Iris pigment epithelial cell (primary cell): ENCODE measurements around the gene SPDYE6.
"Not testable (repeated sequence)": the region's sequence is repeated elsewhere in the genome, so short reads cannot be mapped to it uniquely, and the experiment has no call there.

ENCODE experiments used
- DNase-seq: peaks from one replicate; pipeline ENCODE4 v3.0.0-alpha.2; 2011; ENCODE audit warnings: low read depth

The SPDYE6 gene

DNA sequence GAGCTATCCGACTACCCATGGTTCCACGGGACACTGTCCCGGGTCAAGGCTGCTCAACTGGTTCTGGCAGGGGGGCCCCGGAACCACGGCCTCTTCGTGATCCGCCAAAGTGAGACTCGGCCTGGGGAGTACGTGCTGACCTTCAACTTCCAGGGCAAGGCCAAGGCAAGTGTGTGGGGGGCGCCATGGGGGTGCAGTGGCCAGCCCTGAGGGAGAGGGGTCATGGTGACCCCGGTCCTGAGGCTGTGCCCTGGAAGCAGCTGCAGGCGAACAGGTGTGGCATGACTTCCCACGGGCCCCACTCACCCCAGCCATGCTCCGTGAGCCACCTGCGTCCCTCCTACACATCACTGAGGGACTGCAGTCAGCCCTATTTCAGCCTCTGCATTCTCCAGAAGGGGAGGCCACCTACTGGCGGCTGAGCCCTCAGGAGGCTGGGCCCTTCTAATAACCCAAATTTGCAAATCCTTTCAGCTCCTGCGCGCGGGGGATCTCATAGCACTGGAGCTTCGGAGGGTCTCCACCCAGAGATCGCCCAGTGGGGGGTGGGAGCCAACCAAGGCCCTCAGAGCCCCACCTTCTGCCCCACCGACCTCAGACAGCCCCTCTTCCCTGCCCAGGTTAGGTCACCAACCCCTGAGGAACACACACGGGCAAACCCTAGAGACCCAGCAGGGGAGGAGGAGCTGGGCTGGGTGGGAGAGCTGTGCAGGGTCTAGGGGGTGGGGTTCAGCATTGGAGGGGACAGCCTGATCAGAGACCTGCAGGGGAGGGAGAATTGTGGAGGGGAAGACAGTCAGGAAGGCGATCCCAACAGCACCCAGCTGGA is 38.8 kb downstream of the SPDYE6 start:
- no peak for DNase-seq

GRCh38 chr7:102313997-102314780 is 42.1 kb downstream of the SPDYE6 start:
- no peak for DNase-seq

- no peak for DNase-seq
Measured at GRCh38 chr7:102312317-102312716, 43.9 kb downstream of the SPDYE6 start.

DNA sequence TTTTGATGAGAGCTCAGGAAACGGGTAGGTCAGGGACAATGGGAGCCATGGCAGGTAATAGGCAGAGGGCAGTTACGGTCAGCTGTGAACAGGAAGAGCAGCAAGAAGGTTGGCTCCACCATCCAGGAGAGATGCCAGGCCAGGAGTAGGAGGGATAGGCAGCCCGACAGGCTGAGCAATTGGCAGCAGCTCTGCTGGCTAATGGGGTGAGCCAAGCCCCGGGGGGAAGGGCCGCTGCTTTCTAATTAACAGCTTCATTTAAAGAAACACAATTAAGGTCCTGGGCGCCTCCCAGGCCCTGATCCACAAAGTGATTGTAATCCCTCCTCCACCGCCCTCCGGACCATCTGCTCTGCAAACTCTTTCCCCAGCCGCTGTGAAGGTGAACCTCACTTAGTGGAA is 45.8 kb downstream of the SPDYE6 start:
- DNase-seq = no peak

GRCh38 chr7:102306916-102307677 is 49.1 kb downstream of the SPDYE6 start:
- DNase-seq = peak; percentile 62

GRCh38 chr7:102305414-102306268 is 50.6 kb downstream of the SPDYE6 start:
- no peak for DNase-seq

DNA sequence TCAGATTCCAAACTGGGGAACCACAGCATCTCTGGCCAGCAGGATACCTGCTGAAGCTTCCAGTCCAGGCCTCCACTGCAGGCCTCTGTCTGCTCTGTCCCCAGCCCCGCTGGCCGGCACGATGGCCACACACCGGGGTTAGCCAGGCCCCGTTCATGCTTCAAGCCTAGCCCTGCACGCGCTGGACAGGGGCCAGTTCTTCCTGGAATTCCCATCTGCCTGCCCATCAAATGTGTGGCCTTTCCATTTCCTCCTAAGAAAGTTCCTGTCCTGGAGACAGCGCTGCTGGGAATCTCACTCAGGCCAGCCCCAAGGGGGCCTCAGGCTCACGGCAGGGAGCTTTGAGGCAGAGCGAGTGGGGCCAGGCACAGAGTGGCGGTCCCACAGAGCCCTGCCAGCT is 51.6 kb downstream of the SPDYE6 start:
- DNase-seq = no peak

DNA sequence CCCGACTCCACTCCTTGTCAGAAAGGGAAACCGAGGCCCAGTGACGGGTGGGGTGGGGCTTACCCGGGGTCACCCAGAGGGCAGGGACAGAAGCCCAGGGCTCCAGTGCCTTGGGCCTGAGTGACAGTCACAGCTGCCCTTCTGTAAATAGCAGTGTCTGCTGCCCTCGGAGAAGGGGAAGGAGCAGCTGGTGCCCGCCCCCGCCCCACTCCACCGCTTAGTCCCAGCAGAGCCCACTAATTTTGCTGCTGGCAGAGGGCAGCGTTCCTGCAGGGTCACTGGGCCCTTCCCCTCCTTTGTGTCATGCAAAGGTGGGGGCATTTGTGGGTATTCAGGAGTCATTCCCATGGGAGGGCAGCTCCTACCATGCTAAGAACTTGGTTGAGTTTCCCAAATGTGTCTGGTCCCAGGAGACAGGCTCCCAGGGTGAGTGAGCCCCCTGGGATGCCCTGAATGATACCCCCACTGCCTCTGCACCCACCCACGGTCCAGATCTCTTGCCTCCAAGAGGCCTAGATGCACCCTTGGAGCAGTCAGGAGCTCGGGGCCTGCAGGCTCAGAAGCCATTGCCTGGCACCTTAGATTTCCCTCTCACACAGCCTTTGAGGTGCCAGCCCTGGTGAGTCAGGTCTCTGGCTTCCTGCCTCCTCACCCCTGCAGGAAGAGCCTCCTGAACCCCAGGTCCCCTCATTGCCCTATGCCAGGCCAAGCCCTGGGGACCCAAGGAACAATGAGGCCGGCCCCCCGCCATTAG is 52.4 kb downstream of the SPDYE6 start:
- no peak for DNase-seq

DNA sequence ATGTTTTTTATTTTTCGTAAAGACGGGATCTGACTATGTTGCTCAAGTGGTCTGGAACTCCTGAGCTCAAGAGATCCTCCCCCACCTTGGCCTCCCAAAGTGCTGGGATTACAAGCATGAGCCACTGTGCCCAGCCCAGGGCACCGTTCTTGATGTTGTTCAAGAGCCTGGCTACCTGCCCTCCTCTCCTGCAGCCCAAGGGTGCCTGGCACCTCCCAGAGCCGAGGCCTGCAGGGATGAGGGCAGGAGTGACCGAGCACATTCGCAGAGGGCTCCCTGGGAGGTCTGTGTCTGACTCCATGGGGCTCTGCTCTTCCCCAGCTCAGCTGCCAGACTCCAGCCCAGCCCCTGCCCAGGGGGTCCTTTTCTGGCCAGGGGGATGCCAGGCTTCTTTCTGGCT is 54.2 kb downstream of the SPDYE6 start:
- no peak for DNase-seq

DNA sequence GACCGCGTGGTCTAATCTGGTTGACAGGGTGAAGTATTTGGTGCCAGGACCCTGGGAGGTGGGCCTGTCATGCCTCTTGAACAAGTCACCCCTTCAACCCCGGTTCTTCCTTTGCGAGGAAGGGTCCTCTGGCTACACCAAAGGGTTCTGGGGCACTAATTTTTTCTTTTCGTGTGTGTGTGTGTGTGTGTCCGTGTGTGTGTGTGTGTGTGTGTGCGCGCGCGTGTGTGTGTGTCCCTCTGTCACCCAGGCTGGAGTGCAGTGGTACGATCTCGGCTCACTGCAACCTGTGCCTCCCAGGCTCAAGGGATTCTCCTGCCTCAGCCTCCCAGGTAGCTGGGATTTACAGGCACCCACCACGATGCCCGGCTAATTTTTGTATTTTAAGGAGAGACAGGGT is 54.9 kb downstream of the SPDYE6 start:
- not testable (repeated sequence) for DNase-seq

GRCh38 chr7:102300643-102301221 is 55.5 kb downstream of the SPDYE6 start:
- no peak for DNase-seq

DNA sequence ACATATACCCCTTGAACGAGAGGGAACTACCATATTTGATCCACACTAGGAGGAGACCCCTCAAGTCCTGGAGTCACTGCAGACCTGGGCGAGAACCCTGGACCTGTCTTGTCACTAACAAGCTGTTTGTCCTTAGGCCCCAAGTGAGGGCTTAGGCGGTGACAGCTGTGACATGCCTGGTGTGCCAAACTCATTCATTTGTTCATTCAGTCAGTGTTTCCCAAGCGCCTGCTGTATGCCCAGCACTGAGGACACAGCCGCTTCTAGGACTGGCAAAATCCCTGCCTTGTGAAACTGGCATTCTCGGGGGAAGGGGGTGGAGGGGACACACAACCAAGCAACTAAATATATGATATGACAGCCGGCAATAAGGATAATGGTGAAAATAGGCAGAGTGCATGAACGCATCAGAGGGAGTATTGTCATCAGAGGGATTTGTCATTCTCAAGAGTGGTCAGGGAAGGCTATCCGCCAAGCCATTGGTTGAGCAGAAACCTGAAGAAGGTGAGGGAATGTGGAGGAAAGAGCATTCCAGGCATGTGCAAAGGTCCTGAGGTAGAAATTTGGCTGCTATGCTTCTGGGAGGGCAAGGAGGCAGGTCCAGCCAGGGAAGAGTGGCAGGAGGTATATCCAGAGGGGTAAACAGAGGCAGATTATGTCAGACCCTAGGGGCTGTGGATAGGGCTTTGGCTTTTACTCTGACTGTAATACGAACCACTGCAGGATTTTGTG is 58.6 kb downstream of the SPDYE6 start:
- DNase-seq = no peak

- no peak for DNase-seq
Measured at GRCh38 chr7:102296514-102296913, 59.7 kb downstream of the SPDYE6 start.

DNA sequence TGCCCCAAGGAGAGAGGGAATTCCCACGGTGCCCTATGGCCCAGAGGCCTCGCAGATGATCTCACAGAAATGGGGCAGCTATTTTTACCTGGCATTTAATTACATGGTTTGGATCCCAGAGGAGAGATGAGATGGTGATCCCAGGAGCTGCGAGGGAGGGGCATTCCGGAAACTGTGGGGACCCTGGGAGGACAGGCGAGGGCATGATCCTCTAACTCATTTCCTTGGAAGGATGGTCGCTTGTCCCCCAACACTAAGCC is 60.1 kb downstream of the SPDYE6 start:
- no peak for DNase-seq
